HCT116 (cell line): Measurements from ENCODE around the gene TPGS1. TPM values are rescaled to one million over a fixed set of nuclear protein-coding genes. Genes with fewer than 3 reads are reported as not detected.

Source experiments
- ATAC-seq: fragments of 200-7000 bp; cut with Tn5 transposase; 2 replicates; pipeline ENCODE4 v1.9.1; 2020; ENCODE audit warnings: mild to moderate bottlenecking, moderate library complexity
- BruUV-seq: library from RNA; stranded (reverse); fragments of 400-500 nt; replicated peaks from 2 replicates; lab custom pipeline; 2021; lab: Mats Ljungman, UMichigan
- CTCF ChIA-PET: fragments of 300-600 bp; sonication (Branson Sonifier 250); formaldehyde crosslinking; loops from one replicate; lab custom pipeline; 2021; ENCODE audit warnings: antibody characterized with exemption; lab: Charles Lee
- POLR2A ChIA-PET: fragments of 300-600, 350-600 bp; sonication (Branson Sonifier 250); formaldehyde crosslinking; loops from one replicate; lab custom pipeline; 2021; ENCODE audit warnings: antibody characterized with exemption; lab: Charles Lee
- RAD21 ChIA-PET, 2 experiments: fragments of 300-600 bp; sonication (Branson Sonifier 250); formaldehyde crosslinking; loops; one replicate each; lab custom pipeline; 2023; ENCODE audit warnings: low total read pairs in 2 of 2; ENCODE audit not compliant: uncharacterized antibody in 2 of 2, unreplicated experiment in 2 of 2, low non-redundant PET in 1 of 2; lab: Charles Lee
- DNase-seq: peaks from one replicate; pipeline ENCODE4 v3.0.0-alpha.2; 2010; ENCODE audit warnings: low read depth, low spot score
- H2AFZ ChIP-seq: fragments of 200-600 bp; shearing (Covaris generic), sonication (generic); 2 replicates; pipeline ENCODE4 v1.6.1; 2017; ENCODE audit warnings: low read depth, mixed run types, mixed read lengths, antibody characterized with exemption, low read length; ENCODE audit not compliant: poor library complexity, severe bottlenecking
- H3K27ac ChIP-seq: 2 replicates; pipeline ENCODE4 v1.5.1; 2012; ENCODE audit warnings: low read depth, low read length
- H3K27me3 ChIP-seq: fragments of 200-600 bp; sonication (generic); 2 replicates; pipeline ENCODE4 v1.6.1; 2016; ENCODE audit warnings: mixed run types, low read length, mixed read lengths; ENCODE audit not compliant: insufficient read depth
- H3K36me3 ChIP-seq, 2 experiments: fragments of 200-500 bp in 1 of 2; fragments of 200-600 bp in 1 of 2; sonication (Bioruptor generic) in 1 of 2; sonication (generic) in 1 of 2; 2 replicates each; pipeline versions ENCODE4 v1.5.1 to v1.6.1; 2014 to 2016; ENCODE audit warnings: low read length in 2 of 2, inconsistent platforms in 1 of 2, mixed read lengths in 1 of 2, mixed run types in 1 of 2; ENCODE audit not compliant: insufficient read depth in 2 of 2, control insufficient read depth in 1 of 2
- H3K4me1 ChIP-seq, 2 experiments: fragments of 200-600 bp in 1 of 2; sonication (generic) in 1 of 2; 2 replicates each; pipeline versions ENCODE4 v1.5.1 to v1.6.1; 2012 to 2017; ENCODE audit warnings: low read length in 2 of 2, inconsistent platforms in 1 of 2, mild to moderate bottlenecking in 1 of 2, mixed read lengths in 1 of 2, mixed run types in 1 of 2, moderate library complexity in 1 of 2; ENCODE audit not compliant: insufficient read depth in 2 of 2, control insufficient read depth in 1 of 2
- H3K4me2 ChIP-seq: fragments of 200-600 bp; sonication (generic); 2 replicates; pipeline ENCODE4 v1.6.1; 2017; ENCODE audit warnings: mixed run types, low read length, mixed read lengths
- H3K4me3 ChIP-seq, 2 experiments: fragments of 200-600 bp in 1 of 2; sonication (generic) in 1 of 2; replicated peaks in 1 of 2; 2 replicates each; pipeline ENCODE4 v1.5.1; 2011 to 2016; ENCODE audit warnings: low read length in 2 of 2, control low read depth in 1 of 2, low read depth in 1 of 2, mild to moderate bottlenecking in 1 of 2, mixed read lengths in 1 of 2, mixed run types in 1 of 2
- H3K79me2 ChIP-seq: fragments of 200-600 bp; sonication (generic); 2 replicates; pipeline ENCODE4 v1.6.1; 2017; ENCODE audit warnings: mild to moderate bottlenecking, mixed run types, low read length, moderate library complexity, mixed read lengths; ENCODE audit not compliant: insufficient read depth
- H3K9ac ChIP-seq: fragments of 200-600 bp; sonication (generic); 2 replicates; pipeline ENCODE4 v1.6.1; 2016; ENCODE audit warnings: low read length, mixed read lengths
- H3K9me2 ChIP-seq: fragments of 200-600 bp; sonication (generic), shearing (Covaris generic); 2 replicates; pipeline ENCODE4 v1.6.1; 2017; ENCODE audit warnings: mixed run types, mild to moderate bottlenecking, moderate library complexity; ENCODE audit not compliant: insufficient read depth
- H3K9me3 ChIP-seq, 2 experiments: fragments of 200-500 bp in 1 of 2; fragments of 200-600 bp in 1 of 2; sonication (Bioruptor generic) in 1 of 2; sonication (generic) in 1 of 2; 2 replicates each; pipeline ENCODE4 v1.6.1; 2014 to 2017; ENCODE audit warnings: low read length in 2 of 2, mixed read lengths in 2 of 2, inconsistent platforms in 1 of 2, low read depth in 1 of 2, mild to moderate bottlenecking in 1 of 2, mixed run types in 1 of 2, moderate library complexity in 1 of 2; ENCODE audit not compliant: control insufficient read depth in 1 of 2, insufficient read depth in 1 of 2
- H4K20me1 ChIP-seq: fragments of 200-600 bp; sonication (generic), shearing (Covaris generic); 2 replicates; pipeline ENCODE4 v1.6.1; 2017; ENCODE audit warnings: mixed run types, mild to moderate bottlenecking, moderate library complexity; ENCODE audit not compliant: insufficient read depth
- ATF3 ChIP-seq: IDR thresholded peaks from 2 replicates; pipeline ENCODE4 v1.6.1; 2012
- CBX3 ChIP-seq: IDR thresholded peaks from 2 replicates; pipeline ENCODE4 v1.6.1; 2012; ENCODE audit warnings: low read depth
- CEBPB ChIP-seq: IDR thresholded peaks from 2 replicates; pipeline ENCODE4 v1.6.1; 2012; ENCODE audit warnings: low read depth
- CTCF ChIP-seq, 3 experiments: fragments of 200-600 bp in 1 of 3; sonication (generic) in 1 of 3; IDR thresholded peaks in 2 of 3; conservative IDR thresholded peaks in 1 of 3; 2 replicates each; pipeline ENCODE4 v1.5.1; 2012 to 2017; ENCODE audit warnings: low read depth in 2 of 3, low read length in 2 of 3, antibody characterized with exemption in 1 of 3, borderline replicate concordance in 1 of 3, control low read depth in 1 of 3, mild to moderate bottlenecking in 1 of 3, mixed read lengths in 1 of 3, mixed run types in 1 of 3, moderate library complexity in 1 of 3; ENCODE audit not compliant: insufficient read depth in 1 of 3
- EGR1 ChIP-seq: IDR thresholded peaks from 2 replicates; pipeline ENCODE4 v1.6.1; 2012; ENCODE audit warnings: low read depth
- EZH2 ChIP-seq: fragments of 200-600 bp; sonication (generic); IDR thresholded peaks from 2 replicates; pipeline ENCODE4 v1.6.1; 2017; ENCODE audit warnings: antibody characterized with exemption, mixed run types
- EZH2phosphoT487 ChIP-seq: fragments of 200-600 bp; IDR thresholded peaks from 2 replicates; pipeline ENCODE4 v1.6.1; 2018; ENCODE audit warnings: antibody characterized with exemption, borderline replicate concordance
- FOSL1 ChIP-seq: IDR thresholded peaks from 2 replicates; pipeline ENCODE4 v1.6.1; 2012; ENCODE audit warnings: low read depth
- JUND ChIP-seq: IDR thresholded peaks from 2 replicates; pipeline ENCODE4 v1.6.1; 2012
- POLR2AphosphoS5 ChIP-seq: IDR thresholded peaks from 2 replicates; pipeline ENCODE4 v1.6.1; 2011; ENCODE audit warnings: mild to moderate bottlenecking, low read depth, low read length, moderate library complexity
- SIN3A ChIP-seq: IDR thresholded peaks from 2 replicates; pipeline ENCODE4 v1.6.1; 2012; ENCODE audit warnings: low read depth
- SP1 ChIP-seq: IDR thresholded peaks from 2 replicates; pipeline ENCODE4 v1.6.1; 2012; ENCODE audit warnings: low read depth
- TCF7L2 ChIP-seq: IDR thresholded peaks from 2 replicates; pipeline ENCODE4 v1.7.0; 2011; ENCODE audit warnings: borderline replicate concordance, inconsistent platforms; ENCODE audit not compliant: insufficient read depth, insufficient read length; ENCODE audit errors: extremely low read depth
- YY1 ChIP-seq: IDR thresholded peaks from 2 replicates; pipeline ENCODE4 v1.6.1; 2011; ENCODE audit warnings: low read length, low read depth, moderate library complexity, mild to moderate bottlenecking; ENCODE audit not compliant: insufficient replicate concordance; ENCODE audit errors: extremely low read depth
- ZBTB33 ChIP-seq: IDR thresholded peaks from 2 replicates; pipeline ENCODE4 v1.6.1; 2011; ENCODE audit warnings: mild to moderate bottlenecking, low read length, moderate library complexity; ENCODE audit not compliant: insufficient replicate concordance; ENCODE audit errors: extremely low read depth
- ZNF274 ChIP-seq: fragments of 200-500 bp; sonication (Bioruptor generic); IDR thresholded peaks from 2 replicates; pipeline ENCODE4 v1.6.1; 2014; ENCODE audit warnings: mild to moderate bottlenecking, low read depth, low read length, inconsistent platforms
- intact Hi-C: fragments of 100-400 bp; cut with micrococcal nuclease; formaldehyde crosslinking; loops from 2 replicates; pipeline ENCODE4 v1.10.0; 2022
- total RNA-seq: library from RNA; stranded (reverse); gene quantifications from one replicate; pipeline ENCODE4 v1.2.1, GENCODE V29; 2021; ENCODE audit not compliant: unreplicated experiment

The TPGS1 gene
- total RNA-seq, 1 experiment from 2014 or later = 19.1 TPM

- RAD21 ChIA-PET = no interaction called here
- no peak for ATAC-seq
- Histone ChIP-seq H4K20me1 (no peaks in the 10 kb centered on the region), H3K27me3 (no peaks in the 10 kb centered on the region), H3K4me3 (no peak overlapping the region), H3K4me1 (peaks cover 7 to 24% of the 10 kb centered on the region in 2 experiments; a peak in 3 of 4 replicates), H3K9me3 (no peaks in the 10 kb centered on the region), H2AFZ (no peak overlapping the region), H3K4me2 (no peak overlapping the region), H3K9ac (no peak overlapping the region), H3K36me3 (no peaks in the 10 kb centered on the region), H3K9me2 (no peaks in the 10 kb centered on the region), H3K27ac (no peak overlapping the region), H3K79me2 (no peaks in the 10 kb centered on the region)
- CTCF ChIA-PET = no interaction called here
- POLR2A ChIA-PET = no interaction called here
- TF ChIP-seq EGR1 (no peak), SP1 (no peak), EZH2 (no peak), EZH2phosphoT487 (no peak), YY1 (no peak), POLR2AphosphoS5 (no peak), CBX3 (no peak), CEBPB (no peak), ATF3 (no peak), JUND (no peak), SIN3A (no peak), ZBTB33 (no peak), TCF7L2 (no peak), ZNF274 (no peak), CTCF (IDR thresholded peaks at IDR 0.05 in 2 of 3, conservative IDR thresholded peaks at IDR 0.05 in 1 of 3; ENCODE audit: borderline replicate concordance in 1 of 3, insufficient read depth in 1 of 3, low read depth in 2 of 3, low read length in 2 of 3) (no peak), FOSL1 (no peak)
- BruUV-seq = no TSS peak
- intact Hi-C loops = no loop called here
- DNase-seq = no peak
These were observed 43.7 kb upstream of the TPGS1 start for GRCh38 chr19:463483-464207.
